ENCODE results near the gene ADCY2.

ADCY2 gene

DNA sequence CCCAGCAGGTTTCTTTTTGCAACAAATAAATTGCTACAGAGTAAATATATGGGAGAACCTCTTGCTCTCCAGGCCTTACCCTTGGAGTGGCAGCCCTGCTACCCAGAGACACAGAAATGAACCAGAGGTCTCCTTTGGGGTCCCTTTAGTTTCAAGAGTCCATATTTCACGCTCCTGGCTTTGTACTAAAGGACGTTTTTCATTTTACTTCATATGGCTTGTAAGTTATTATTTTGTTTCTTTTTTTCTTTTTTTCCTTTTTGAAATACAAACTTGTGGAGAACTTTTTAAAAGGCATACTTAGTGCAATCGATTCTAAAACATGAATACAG, 3.3 kb upstream of the ADCY2 start:
- Histone ChIP-seq H3K9ac (no peak overlapping the region), H3K79me2 (ENCODE audit: insufficient read depth, low read depth) (no peaks in the 10 kb centered on the region), H2AFZ (ENCODE audit: low read depth) (no peak overlapping the region), H4K20me1 (ENCODE audit: insufficient read depth) (no peaks in the 10 kb centered on the region), H3K27me3 (ENCODE audit: insufficient read depth, low read depth) (no peaks in the 10 kb centered on the region), H3K4me1 (ENCODE audit: low read depth, poor library complexity, severe bottlenecking) (no peaks in the 10 kb centered on the region), H3K27ac (no peak overlapping the region), H3K36me3 (ENCODE audit: insufficient read depth) (no peaks in the 10 kb centered on the region), H3K4me3 (IDR thresholded peaks at IDR 0.05; ENCODE audit: insufficient read depth, low read depth, low read length) (no peak overlapping the region), H3K4me2 (no peak overlapping the region)
- TF ChIP-seq CTCF (conservative IDR thresholded peaks at IDR 0.05; ENCODE audit: low read depth, low read length): no peak; the same call in none of the 2 replicates

- H3K4me1 ChIP-seq (ENCODE audit: low read depth, poor library complexity, severe bottlenecking): no peaks in the 10 kb centered on the region
- no peak overlapping the region for H3K4me2 ChIP-seq
- no peak overlapping the region for H3K4me3 ChIP-seq (IDR thresholded peaks at IDR 0.05; ENCODE audit: insufficient read depth, low read depth, low read length)
- H3K36me3 ChIP-seq (ENCODE audit: insufficient read depth): no peaks in the 10 kb centered on the region
- H2AFZ ChIP-seq (ENCODE audit: low read depth): no peak overlapping the region
- H3K27me3 ChIP-seq (ENCODE audit: insufficient read depth, low read depth): no peaks in the 10 kb centered on the region
- H4K20me1 ChIP-seq (ENCODE audit: insufficient read depth): no peaks in the 10 kb centered on the region
- no peak for TF ChIP-seq CTCF (conservative IDR thresholded peaks at IDR 0.05; ENCODE audit: low read depth, low read length)
- H3K27ac ChIP-seq: no peak overlapping the region
- H3K79me2 ChIP-seq (ENCODE audit: insufficient read depth, low read depth): no peaks in the 10 kb centered on the region
- H3K9ac ChIP-seq: no peak overlapping the region
Observed at GRCh38 chr5:7393921-7394799, 1.8 kb upstream of the ADCY2 start.

DNA sequence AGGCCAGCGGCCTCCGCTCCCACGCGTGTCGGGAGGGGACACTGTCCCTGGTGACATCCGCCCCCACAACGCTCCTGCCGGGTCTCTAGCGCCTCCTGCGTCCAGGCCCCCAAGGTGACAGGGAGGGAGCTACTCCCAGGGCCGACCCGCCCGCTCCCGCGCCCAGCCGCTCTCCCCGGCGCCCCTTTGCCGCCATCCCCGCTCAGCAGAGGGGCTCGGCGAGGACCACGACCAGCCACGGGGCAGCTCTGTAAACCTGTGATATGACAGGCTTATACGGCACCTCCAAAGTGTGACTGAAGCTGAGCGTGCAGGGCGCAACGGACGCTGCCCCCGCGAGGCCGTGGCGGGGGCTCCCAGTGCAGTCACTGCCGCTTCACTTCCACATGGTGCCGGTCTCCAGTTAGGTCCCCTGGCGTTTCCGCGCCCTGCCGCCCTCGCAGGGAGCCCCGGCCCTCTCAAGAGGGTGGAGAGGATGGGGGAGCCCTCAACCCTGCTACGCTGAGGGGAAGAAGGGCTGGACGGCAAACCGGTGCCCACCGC, 978 bp upstream of the ADCY2 start:
- Histone ChIP-seq H4K20me1 (ENCODE audit: insufficient read depth) (no peaks in the 10 kb centered on the region), H3K4me1 (ENCODE audit: low read depth, poor library complexity, severe bottlenecking) (no peaks in the 10 kb centered on the region), H3K27ac (no peak overlapping the region), H3K27me3 (ENCODE audit: insufficient read depth, low read depth) (no peaks in the 10 kb centered on the region), H3K36me3 (ENCODE audit: insufficient read depth) (no peaks in the 10 kb centered on the region), H3K79me2 (ENCODE audit: insufficient read depth, low read depth) (no peaks in the 10 kb centered on the region), H3K4me3 (IDR thresholded peaks at IDR 0.05; ENCODE audit: insufficient read depth, low read depth, low read length) (no peak overlapping the region), H3K4me2 (no peak overlapping the region), H3K9ac (no peak overlapping the region), H2AFZ (ENCODE audit: low read depth) (no peak overlapping the region)
- no peak for TF ChIP-seq CTCF (conservative IDR thresholded peaks at IDR 0.05; ENCODE audit: low read depth, low read length)

- Histone ChIP-seq H3K27ac (no peak overlapping the region), H3K4me3 (IDR thresholded peaks at IDR 0.05; ENCODE audit: insufficient read depth, low read depth, low read length) (no peak overlapping the region), H3K27me3 (ENCODE audit: insufficient read depth, low read depth) (no peaks in the 10 kb centered on the region), H2AFZ (ENCODE audit: low read depth) (no peak overlapping the region), H4K20me1 (ENCODE audit: insufficient read depth) (no peaks in the 10 kb centered on the region), H3K4me1 (ENCODE audit: low read depth, poor library complexity, severe bottlenecking) (no peaks in the 10 kb centered on the region), H3K9ac (no peak overlapping the region), H3K4me2 (no peak overlapping the region), H3K36me3 (ENCODE audit: insufficient read depth) (no peaks in the 10 kb centered on the region), H3K79me2 (ENCODE audit: insufficient read depth, low read depth) (no peaks in the 10 kb centered on the region)
- no peak for TF ChIP-seq CTCF (conservative IDR thresholded peaks at IDR 0.05; ENCODE audit: low read depth, low read length)
Observed at GRCh38 chr5:7395432-7395946, 449 bp upstream of the ADCY2 start.

Measured in KMS-11 (cell line).